ENCODE measurements around the gene LGALS9.

LGALS9 gene

DNA sequence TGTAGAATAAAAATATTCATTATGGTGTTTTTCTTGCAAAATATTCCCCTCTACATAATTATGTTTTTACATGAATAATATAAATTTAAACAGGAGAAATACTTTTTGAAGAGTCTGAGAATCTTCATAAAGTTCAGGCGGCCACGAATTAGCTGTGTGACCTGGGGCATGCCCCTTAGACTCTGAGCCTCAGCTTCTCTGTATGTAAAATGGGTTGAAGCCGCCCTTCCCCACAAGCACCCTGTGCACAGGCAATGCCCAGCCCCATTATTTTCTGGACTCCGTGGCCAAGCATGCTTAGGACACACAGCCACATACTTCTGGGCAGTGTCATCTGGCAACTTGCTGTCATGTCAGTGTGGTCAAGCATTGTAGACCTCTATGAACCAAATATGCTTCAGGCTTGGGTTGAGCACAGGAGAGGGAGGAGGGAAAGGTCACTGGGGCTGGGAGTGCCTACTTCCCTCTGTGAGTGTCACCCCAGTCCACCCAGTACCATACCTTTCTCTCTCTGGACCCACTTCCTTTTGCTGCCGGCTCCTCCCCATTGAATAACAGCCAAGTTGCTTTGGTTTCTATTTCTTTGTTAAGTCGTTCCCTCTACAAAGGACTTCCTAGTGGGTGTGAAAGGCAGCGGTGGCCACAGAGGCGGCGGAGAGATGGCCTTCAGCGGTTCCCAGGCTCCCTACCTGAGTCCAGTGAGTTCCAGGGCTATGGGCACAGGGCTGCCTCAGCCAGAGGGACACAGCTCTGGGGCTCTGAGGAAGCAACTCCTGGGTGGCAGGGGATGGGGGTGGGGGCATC lies at the start of gene LGALS9:
TSS of gene LGALS9 (plus strand) at position 582 of the 804 bp plus-strand sequence. CDS start at position 660, 78 bp downstream.
- DNase-seq (ENCODE audit: low read depth): peak; percentile 15

DNA sequence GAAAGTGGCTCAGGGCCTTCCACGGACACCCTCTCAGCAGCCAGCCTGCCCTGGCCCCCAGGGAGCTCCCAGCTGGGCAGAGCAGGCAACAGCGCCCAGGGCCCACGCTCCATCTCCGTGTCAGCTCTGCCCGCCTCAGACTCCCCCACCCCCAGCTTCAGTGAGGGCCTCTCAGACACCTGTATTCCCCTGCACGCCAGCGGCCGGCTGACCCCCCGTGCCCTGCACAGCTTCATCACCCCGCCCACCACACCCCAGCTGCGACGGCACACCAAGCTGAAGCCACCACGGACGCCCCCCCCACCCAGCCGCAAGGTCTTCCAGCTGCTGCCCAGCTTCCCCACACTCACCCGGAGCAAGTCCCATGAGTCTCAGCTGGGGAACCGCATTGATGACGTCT lies 48.3 kb upstream of the LGALS9 start:
- DNase-seq (ENCODE audit: low read depth): no peak

DNA sequence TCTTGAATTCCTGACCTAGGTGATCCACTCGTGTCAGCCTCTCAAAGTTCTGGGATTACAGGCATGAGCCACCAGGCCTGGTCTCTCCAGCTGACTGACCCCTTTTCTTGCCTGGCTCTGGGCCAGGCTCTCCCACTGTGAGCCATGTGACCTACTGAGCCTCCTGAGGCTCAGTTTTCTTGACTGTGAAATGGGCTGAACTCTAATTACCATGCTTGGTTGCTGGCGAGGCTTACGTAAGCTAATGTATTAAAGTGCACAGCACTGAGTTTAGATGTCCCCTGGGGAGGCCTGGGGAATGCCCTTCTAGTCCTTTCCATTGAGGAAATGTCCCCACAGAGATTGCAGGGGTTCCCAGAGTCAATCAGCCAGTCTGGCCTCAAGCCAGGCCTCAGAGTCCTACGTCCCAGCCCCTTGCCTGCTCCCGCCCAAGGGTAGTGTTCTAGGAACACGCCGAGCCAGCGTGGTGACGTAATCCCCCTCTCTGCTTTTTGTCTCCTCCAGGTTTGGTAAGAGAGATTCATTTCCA lies 45.8 kb upstream of the LGALS9 start:
- no peak for DNase-seq (ENCODE audit: low read depth)

DNA sequence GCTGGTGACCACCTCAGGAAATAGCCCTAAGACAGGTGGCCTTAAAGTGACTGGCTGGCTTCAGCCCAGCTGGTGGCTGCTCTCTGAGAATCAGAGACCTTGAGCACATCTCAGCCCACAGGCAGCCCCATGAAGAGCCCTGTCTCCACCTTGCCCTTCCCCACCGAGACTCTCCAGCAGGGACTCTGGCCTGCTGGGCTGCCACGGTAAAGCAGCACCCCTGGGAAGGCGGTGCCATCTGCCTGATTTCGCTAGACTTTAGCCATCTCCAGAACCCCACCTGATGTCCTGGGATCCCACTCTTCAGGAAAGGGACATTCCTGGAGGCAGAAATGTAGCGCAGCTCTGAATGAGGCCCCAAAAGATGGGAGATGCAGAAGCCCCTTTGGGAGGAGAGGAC lies 45.2 kb upstream of the LGALS9 start:
- DNase-seq (ENCODE audit: low read depth): no peak

GRCh38 chr17:27586203-27586721 lies 44.7 kb upstream of the LGALS9 start:
- peak; percentile 82 for DNase-seq (ENCODE audit: low read depth)

- DNase-seq (ENCODE audit: low read depth): no peak
These were observed 42.6 kb upstream of the LGALS9 start for GRCh38 chr17:27588354-27588753.

- no peak for DNase-seq (ENCODE audit: low read depth)
These were observed 40.1 kb upstream of the LGALS9 start for GRCh38 chr17:27590864-27591263.

DNA sequence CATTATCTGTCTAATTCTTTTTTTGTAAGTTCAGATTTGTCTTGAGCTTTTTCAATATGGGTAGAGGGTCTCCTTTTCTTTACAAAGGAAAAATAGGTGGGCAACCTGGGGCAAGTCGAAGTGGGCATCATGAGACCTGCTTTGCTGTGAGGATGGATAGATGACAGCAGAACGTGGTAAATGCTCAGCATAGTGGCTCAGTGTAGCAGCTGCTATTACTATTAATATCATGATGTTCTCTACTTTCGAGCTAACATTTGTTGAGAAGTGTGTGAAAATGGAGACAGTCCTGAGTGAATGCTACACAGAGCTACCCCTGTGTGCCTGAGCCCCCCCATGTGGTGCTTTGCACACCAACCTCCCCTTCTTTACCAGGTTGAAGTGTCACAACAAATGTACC lies 39.0 kb upstream of the LGALS9 start:
- DNase-seq (ENCODE audit: low read depth): no peak

DNA sequence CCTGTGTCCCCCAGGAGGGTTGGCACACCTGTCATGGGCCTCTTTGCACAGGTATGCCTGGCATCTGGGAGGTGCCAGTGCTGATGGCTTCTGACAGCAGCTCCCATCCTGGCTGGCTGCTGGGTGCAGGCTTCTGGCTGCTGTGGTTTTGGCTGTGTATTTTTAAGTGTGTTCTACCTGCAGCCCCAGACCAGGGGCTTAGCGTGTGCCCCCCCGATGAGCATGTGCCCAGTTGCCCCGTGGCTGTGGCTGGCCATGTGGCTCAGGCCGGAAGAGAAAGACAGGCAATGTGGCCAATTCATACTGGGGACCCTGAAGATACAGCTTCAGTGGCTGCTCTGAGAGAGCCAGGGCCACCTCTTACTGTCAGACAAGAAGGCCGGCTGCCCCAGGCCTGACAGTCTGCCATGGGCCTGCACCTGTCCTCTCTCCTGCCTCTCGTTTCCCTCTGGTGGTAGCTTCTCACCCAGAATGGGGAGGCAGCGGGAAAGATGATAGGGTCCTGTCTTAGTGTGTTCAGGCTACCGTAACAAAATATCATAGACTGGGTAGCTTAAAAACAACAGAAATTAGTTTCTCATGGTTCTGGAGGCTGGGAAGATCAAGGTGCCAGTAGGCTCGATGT lies 37.6 kb upstream of the LGALS9 start:
- DNase-seq (ENCODE audit: low read depth): no peak

DNA sequence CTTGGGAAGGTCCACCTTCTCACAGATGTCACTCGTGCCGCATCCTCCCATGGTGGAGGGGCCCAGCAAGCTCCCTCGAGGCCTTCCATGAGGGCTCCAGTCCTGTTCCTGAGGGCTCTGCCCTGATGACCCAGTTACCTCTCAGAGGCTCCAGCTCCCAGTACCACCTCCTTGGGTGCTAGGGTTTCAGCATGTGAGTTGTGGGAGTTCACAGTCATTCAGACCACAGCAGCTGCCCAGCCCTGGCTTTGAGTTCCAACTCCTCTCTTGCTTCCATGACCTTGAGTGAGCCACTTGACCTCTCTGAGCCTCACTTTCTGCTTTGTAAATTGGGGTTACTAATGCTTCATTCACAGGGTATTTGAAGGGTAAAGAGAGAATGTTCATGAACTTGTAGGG lies 37.1 kb upstream of the LGALS9 start:
- no peak for DNase-seq (ENCODE audit: low read depth)

GRCh38 chr17:27595208-27595607 lies 35.8 kb upstream of the LGALS9 start:
- no peak for DNase-seq (ENCODE audit: low read depth)

DNA sequence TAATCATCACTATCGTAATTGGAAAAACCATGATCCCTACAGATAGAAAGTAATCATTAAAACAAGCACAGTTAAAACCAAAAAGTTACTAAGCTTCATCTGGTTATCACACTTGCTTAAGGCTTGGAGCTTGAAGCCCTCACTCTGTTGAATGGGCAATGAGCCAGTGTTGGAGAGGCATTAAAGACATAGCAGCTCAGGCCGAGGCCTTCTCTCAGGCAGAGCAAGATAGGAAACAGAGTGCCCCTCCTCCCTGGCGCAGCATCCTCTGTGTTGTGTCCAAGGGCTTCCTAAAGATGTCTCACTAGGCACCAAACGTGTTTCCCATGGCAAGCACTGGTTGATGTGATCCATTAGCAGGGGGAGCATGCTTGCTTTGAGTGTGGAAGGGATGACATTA lies 34.9 kb upstream of the LGALS9 start:
- DNase-seq (ENCODE audit: low read depth): no peak

- DNase-seq (ENCODE audit: low read depth): no peak
These were observed 34.3 kb upstream of the LGALS9 start for GRCh38 chr17:27596566-27597187.

- DNase-seq (ENCODE audit: low read depth): no peak
These were observed 33.8 kb upstream of the LGALS9 start for GRCh38 chr17:27597188-27597580.

- no peak for DNase-seq (ENCODE audit: low read depth)
These were observed 33.1 kb upstream of the LGALS9 start for GRCh38 chr17:27597783-27598320.

GRCh38 chr17:27598337-27599050 lies 32.5 kb upstream of the LGALS9 start:
- no peak for DNase-seq (ENCODE audit: low read depth)

DNA sequence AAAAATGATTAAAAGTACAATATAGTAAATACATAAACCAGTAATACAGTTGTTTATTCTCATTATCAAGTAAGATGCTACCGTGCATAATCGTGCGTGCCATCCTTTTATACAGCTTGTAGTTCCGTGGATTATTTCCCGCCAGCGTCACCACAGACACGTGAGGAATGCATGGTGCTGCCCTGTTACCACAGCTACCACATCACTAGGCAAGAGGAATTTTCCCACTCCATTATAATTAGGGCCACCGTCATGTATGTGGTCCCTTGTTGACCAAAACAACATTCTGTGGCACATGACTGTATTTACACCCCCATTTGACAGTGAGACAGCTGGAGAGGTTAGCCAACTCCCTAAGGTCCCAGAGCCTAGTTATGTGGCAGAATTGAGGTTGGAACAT lies 30.5 kb upstream of the LGALS9 start:
- no peak for DNase-seq (ENCODE audit: low read depth)

DNA sequence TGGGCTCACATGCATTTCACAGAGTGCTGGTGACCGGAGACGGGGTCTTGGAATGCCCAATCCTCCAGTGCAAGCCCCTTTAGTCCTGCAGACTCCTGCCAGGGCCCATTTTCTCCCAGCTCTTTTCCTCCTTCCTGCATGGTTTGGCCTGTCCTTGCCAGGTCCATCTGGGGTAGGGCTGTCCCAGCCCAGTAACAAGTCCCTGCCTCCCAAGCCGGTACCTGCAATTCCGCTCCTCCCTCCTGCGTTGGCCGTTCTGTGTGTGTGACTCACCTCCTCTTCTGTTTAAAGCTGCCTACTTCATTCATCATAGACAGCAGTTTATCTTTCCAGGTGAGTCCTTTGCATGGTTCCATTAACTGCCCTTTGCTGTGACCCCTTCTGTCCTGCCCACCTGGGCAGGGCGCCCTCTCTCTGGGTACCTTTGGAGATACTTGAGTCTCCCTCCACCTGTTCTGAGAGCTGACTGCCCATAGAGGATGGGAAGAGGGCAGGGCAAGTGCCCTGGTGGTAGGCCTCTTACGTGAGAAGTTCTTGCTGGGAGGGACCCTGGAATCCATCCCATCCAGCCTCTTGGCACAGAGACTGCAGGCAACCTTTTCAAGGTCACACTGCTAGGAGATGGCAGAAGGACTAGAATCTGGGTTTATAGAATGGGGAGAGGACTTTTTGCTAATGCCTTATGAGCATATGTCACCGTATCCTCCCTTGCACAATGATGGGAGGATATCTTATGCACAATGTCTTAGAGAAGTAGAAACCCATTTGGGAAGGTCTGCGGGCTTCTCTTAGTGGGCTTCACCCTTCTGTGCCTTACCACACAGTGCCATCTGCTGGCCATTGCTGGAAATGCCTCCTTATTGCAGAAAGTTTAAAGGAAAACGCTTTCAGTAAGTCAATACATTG lies 29.7 kb upstream of the LGALS9 start:
- peak; percentile 72 for DNase-seq (ENCODE audit: low read depth)

GRCh38 chr17:27601975-27602302 lies 29.0 kb upstream of the LGALS9 start:
- no peak for DNase-seq (ENCODE audit: low read depth)

- peak; percentile 50 for DNase-seq (ENCODE audit: low read depth)
These were observed 28.1 kb upstream of the LGALS9 start for GRCh38 chr17:27602721-27603420.
